ENCODE data around the gene LYZL4. TPM values are rescaled to one million over a fixed set of nuclear protein-coding genes. Genes with fewer than 3 reads are reported as not detected.
A peak's percentile ranks its signal among the peaks of the same experiment; 100 is the strongest.

The LYZL4 gene
- total RNA-seq, 3 donors from 2014 or later: not detected

GRCh38 chr3:42450567-42450966 lies 40.2 kb upstream of the LYZL4 start:
- H3K4me1 ChIP-seq (ENCODE audit: low read depth): no peaks in the 10 kb centered on the region
- TF ChIP-seq CTCF (IDR thresholded peaks at IDR 0.05): no peak
- ATAC-seq (no peak), DNase-seq (no peak)
- intact Hi-C loops (cut with DNase I, micrococcal nuclease): no loop called here
- H3K9me3 ChIP-seq: no peaks in the 10 kb centered on the region
- H3K4me3 ChIP-seq: no peak overlapping the region
- no peaks in the 10 kb centered on the region for H3K36me3 ChIP-seq (ENCODE audit: low read depth)

GRCh38 chr3:42447481-42447880 lies 37.1 kb upstream of the LYZL4 start:
- no peaks in the 10 kb centered on the region for H3K9me3 ChIP-seq
- no peaks in the 10 kb centered on the region for H3K4me1 ChIP-seq (ENCODE audit: low read depth)
- intact Hi-C loops (cut with DNase I, micrococcal nuclease): loop anchor here in 1 of 2 donors (5.0 kb wide), 1 partner anchor 200 kb away; no protein-coding TSS in a partner anchor
- H3K4me3 ChIP-seq: no peak overlapping the region
- ATAC-seq (no peak), DNase-seq (no peak)
- no peaks in the 10 kb centered on the region for H3K36me3 ChIP-seq (ENCODE audit: low read depth)
- no peak for TF ChIP-seq CTCF (IDR thresholded peaks at IDR 0.05)

GRCh38 chr3:42446111-42447050 lies 36.0 kb upstream of the LYZL4 start:
- no peak overlapping the region for H3K4me3 ChIP-seq
- DNase-seq (no peak), ATAC-seq (no peak)
- no peaks in the 10 kb centered on the region for H3K4me1 ChIP-seq (ENCODE audit: low read depth)
- intact Hi-C loops (cut with DNase I, micrococcal nuclease): loop anchor here in 1 of 2 donors (5.0 kb wide), 1 partner anchor 199 kb away; no protein-coding TSS in a partner anchor
- no peaks in the 10 kb centered on the region for H3K36me3 ChIP-seq (ENCODE audit: low read depth)
- no peak for TF ChIP-seq CTCF (IDR thresholded peaks at IDR 0.05)
- H3K9me3 ChIP-seq: no peaks in the 10 kb centered on the region

GRCh38 chr3:42443819-42444436 lies 33.5 kb upstream of the LYZL4 start:
- Histone ChIP-seq H3K9me3 (no peaks in the 10 kb centered on the region), H3K4me3 (no peak overlapping the region), H3K4me1 (ENCODE audit: low read depth) (no peaks in the 10 kb centered on the region), H3K36me3 (ENCODE audit: low read depth) (no peaks in the 10 kb centered on the region)
- peak; percentile 92 for TF ChIP-seq CTCF (IDR thresholded peaks at IDR 0.05)
- intact Hi-C loops (cut with DNase I, micrococcal nuclease): loop anchor here (5.0 kb wide), 2 partner anchors 197 to 212 kb away; no protein-coding TSS in a partner anchor
- DNase-seq (peak; percentile 73 to 91 (median 89)), ATAC-seq (peak; percentile 98)

GRCh38 chr3:42443292-42443691 lies 32.9 kb upstream of the LYZL4 start:
- ATAC-seq (no peak), DNase-seq (no peak)
- TF ChIP-seq CTCF (IDR thresholded peaks at IDR 0.05): no peak
- H3K4me3 ChIP-seq: no peak overlapping the region
- H3K9me3 ChIP-seq: no peaks in the 10 kb centered on the region
- no peaks in the 10 kb centered on the region for H3K4me1 ChIP-seq (ENCODE audit: low read depth)
- H3K36me3 ChIP-seq (ENCODE audit: low read depth): no peaks in the 10 kb centered on the region
- intact Hi-C loops (cut with DNase I, micrococcal nuclease): loop anchor here (5.0 kb wide), 2 partner anchors 196 to 211 kb away; no protein-coding TSS in a partner anchor

All from mucosa of descending colon (tissue), 3 donors.